T-helper 2 cell (primary cell): ENCODE data around the gene CDH23.
A peak's percentile ranks its signal among the peaks of the same experiment; 100 is the strongest.

ENCODE experiments used
- DNase-seq, 5 experiments: peaks; one replicate each; pipeline versions ENCODE4 v3.0.0 to v3.0.0-alpha.2; 2012 to 2022

The CDH23 gene

DNA sequence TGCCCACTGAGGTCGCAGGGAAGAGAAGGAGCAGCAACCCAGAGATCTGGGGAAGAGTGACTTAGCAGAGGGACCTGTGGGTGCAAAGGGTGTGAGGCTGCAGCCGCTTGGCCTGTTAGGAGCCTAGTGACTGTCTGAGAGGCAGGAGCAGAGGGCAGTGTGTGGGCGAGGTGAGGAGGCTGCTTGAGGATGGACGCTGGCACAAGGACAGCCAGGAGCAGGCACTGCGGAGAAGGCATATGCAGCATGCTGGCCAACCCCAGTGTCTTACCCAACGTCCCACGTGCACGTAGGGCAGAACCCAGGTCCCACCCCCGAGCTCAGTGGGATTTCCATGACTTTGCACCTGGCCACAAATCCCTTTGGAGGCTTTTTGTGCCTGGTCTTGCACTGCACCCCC lies 268.7 kb downstream of the CDH23 start:
- no peak for DNase-seq

DNA sequence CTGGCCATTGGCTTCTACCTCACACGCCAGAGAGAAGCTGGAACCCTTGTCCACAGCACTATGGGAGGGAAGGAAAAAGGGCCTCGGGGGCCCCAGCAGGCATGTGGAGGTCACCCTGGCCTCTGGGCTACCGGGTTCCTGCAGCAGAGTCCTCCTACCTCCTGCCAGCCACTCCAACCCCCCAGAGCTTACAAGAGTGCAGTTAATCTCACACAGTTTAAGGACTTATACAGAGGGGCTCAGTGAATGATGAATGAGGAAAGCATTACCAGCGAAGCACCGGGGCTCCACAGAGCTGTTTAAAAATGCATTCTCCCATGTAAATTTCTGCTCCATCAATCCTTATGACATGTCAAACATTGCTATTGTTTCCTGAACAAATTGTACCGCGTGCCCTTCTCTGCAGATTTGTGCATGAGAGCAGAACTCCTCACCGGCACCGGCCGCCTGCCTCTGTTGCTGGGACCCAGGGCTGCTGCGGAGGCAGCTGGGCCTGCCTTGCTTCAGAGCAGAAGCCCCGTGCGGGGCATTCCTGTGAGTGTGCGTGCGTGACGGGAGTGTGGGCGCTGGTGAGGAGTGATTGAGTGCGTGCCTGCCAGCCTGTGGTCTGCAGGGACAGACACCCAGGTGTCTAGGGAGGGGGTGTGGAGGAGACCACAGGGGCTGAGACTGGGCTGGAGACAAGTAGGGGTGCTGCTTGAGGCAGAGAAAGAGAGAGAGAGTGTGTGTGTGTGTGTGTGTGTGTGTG lies 270.1 kb downstream of the CDH23 start:
- DNase-seq = no peak

DNA sequence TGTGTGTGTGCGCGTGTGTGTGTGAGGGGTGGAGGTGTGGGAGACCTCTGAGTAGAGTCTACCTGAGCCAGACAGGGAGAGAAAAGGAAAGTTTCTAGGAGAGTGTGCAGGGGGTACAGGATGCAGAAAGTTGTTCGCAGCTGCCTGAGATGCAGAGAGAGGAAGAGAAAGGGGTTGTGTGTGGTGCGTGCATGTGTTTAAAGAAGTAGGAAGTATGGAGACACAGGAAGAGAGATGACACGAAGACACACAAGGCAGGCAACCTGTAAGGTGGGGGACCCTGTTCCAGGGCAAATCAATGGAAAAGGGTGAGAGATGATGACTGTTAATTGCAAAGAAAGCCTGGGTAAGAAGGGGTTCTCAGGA lies 270.6 kb downstream of the CDH23 start:
- peak in 1 of 5 experiments; percentile 5 for DNase-seq

DNA sequence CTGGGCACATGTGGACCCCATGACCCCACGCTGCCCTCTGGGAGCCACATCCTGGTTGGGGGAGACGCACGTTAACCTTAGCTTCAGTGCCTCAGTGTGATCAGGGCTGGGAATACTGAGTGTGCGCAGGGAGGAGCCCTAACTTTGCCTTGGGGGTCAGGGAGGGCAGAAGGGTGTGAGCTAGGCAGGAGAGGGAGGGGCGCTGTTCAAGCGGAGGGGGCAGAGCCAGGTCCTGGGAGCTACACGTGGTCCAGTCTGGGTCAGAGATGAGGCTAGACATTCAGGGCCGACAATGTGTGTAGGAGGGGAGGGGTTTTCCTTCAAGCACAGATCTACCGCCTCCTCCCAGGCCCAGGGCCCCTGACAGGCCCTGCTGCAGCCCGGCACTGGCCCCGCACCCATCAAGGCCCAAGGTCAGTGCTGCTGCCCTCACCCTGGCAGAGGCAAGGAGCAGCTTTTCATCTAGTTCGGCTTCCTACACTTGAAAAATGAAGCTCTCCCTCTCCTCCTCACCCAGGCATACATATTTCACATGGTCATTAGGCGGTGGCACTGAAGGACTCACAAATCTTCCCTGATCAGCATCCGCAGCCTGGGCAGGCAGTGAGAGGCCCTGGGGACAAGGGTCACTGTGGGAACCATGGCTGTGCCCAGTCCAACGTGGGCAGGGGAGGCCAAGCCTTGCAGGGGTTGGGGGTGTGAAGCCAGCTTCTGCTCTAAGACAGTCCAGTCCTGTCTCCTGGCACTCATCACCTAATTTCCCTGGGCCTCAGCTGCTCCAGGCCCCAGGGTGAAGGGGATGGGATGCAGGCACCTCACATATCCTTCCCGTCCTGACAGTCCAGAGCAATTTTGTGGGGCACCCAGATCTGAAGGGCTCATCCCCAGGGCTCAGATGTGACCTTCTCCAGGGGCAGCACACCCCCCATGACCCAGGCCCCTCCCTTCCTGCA lies 275.6 kb downstream of the CDH23 start:
- DNase-seq = no peak

DNA sequence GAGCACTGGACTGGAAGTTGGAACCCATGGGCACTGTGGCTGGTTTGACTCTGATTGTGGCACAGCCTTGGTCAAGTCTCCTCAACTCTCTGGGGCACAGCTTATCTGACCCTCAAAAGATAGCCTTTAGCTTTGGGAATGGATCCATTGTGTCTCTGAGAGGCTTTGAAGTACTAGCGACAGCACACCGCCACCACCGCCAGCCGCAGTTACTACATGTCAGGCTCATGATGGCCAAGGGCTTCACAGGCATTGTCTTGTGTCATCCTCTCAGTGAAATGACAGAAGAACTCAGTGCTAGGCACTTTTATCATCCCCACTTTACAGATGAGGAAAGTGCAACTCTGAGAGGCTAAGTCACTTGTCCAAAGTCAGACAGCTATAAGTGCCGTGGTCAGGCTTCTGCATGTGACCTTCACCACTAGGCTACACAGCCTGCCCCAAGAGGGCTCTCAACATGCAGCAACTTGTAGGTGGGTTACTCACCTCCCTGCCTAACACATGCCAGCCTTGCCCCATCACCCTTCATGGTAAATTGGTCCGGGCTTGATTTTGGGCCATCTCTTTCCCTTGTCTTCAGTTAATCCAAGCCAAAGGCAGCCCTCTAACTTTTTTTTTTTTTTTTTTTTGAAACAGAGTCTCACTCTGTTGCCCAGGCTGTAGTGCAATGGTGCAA lies 278.7 kb downstream of the CDH23 start:
- no peak for DNase-seq

DNA sequence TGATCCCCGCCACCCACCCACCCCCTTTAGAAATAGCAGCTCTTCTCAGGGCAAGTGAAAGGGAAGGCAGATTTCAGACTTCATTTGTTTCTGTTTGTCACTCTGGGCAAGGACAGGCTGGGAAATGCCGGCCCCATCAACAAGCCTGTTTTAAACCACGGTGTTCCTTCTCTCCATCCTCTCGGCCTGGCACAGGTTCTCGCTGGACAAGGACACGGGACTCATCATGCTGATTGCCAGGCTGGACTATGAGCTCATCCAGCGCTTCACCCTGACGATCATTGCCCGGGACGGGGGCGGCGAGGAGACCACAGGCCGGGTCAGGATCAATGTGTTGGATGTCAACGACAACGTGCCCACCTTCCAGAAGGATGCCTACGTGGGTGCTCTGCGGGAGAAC lies 280.5 kb downstream of the CDH23 start:
- DNase-seq = no peak

DNA sequence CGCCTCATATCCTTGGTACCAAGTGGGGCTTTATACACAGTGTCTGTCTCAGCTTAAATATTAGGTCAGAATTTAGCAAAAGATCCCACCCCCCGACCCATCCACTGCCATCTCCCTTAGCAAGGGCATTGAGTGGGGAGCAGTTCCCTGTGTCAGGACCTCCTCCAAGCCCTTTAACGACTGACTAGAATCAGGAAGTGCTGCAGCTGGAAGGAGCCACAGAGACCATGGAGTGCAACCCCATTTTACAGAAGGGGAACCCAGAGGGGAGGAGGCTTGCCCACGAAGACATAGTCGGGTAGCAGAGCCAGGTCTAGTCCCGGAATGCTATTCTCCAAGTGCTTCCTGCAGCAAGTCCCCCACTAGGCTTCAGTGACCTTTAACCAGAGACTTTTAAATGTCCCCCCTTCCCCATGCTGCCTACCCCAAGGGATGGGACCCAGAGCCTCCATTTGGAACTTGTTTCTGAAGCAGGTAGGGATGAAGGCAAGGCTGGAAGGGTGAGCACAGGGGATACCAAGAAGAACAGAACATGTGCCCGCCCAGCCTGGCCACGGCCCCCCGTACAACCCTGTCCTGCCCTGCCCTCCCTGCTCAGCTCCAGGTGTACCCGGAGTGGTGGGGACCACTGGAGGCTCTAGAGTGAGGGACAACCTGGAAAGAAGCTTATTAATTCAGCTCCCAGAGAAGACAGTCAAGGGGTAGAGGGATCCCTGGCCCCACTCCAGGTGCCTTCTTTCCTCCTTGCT lies 281.5 kb downstream of the CDH23 start:
- no peak for DNase-seq

DNA sequence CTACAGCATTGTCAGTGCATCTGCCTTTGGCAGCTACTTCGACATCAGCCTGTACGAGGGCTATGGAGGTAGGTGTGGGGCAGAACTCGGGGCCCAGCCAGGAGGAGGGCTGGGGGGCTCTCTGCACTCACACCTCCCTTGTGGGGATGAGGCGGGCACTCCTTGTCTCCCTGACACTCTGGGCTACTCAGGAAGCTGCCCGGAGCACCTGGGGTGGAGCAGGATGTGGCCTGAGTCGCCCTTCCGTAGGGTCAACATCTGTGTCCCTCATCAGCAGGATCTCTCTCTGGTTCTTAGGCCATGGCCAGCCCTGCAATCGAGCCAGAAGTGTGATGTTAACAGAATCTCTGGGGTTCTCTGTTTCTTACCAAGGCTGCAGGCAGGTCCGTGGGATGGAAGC lies 282.7 kb downstream of the CDH23 start:
- DNase-seq = no peak

DNA sequence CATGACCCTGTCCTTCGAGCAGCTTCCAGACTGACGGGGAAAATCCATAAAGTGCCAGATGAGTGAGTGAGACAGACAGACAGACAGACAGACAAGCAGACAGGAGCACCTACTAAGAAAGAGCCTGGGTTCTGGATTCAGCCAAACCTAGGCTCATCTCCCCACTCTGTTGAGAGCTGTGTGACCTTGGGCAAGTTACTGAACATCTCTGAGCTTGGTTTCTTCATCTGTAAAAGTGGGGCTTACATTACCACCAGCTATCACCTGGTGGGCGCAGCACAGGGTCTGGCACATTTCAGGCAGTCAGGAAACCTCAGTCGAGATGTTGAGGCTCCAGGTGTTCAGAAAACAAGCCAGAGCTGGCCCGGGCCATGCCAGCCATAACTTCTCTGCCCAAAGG lies 285.3 kb downstream of the CDH23 start:
- DNase-seq = no peak

DNA sequence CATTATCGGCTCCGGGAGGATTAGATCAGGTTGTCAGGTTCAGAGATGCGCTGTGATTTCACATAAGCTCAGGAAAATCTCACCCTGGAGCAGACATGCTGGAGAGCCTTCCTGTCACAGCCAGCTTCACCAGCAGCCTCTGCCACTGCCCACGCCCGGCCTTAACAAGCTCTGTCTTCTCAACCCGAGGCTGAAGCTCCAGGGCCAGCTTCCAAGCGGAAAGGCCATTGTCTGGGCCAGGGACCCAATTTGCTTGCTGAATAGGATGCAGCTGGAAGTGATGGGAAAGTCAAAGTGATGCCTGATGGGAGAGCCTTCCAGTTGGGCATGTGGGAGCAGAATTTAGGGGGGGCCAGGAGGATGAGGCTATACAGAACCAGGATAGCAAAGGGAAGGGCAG lies 286.6 kb downstream of the CDH23 start:
- no peak for DNase-seq

DNA sequence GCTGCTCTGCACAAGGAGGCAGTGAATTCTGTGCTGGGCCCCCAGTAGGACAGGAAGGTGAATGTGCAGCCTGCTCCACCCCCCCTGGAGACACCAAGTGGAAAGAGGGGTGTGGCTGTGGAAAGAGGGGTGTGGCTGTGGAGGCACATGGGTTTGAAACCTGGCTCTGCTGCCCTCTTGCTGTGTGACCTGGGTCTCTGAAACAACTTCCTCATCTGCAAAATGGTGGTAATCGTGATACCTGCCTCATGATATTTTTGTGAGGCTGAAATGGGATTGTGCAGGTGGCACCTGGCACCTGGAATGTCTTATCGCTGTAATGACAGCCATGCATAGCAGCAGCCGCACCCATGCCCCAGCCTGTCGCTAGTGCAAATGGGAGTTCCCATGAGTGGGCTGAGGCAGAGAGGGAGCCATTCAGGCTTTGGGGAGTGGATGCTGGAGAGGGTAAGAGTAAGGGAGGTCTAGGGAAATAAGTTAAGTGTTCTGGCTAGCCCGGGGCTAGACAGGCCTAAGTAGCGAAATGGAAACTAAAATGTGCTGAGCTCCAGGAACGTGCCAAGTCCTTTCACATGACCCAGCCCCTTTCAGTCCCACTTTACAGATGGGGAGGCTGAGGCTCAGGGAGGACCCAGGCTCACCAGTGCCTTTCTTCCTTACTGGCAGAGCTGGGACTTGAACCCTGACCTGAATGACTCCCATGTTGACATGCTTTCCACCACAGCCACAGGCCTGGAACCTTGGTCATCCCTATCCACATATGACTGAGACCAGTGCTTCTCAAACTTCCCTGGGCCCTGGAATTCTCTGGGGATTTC lies 287.8 kb downstream of the CDH23 start:
- DNase-seq = no peak

DNA sequence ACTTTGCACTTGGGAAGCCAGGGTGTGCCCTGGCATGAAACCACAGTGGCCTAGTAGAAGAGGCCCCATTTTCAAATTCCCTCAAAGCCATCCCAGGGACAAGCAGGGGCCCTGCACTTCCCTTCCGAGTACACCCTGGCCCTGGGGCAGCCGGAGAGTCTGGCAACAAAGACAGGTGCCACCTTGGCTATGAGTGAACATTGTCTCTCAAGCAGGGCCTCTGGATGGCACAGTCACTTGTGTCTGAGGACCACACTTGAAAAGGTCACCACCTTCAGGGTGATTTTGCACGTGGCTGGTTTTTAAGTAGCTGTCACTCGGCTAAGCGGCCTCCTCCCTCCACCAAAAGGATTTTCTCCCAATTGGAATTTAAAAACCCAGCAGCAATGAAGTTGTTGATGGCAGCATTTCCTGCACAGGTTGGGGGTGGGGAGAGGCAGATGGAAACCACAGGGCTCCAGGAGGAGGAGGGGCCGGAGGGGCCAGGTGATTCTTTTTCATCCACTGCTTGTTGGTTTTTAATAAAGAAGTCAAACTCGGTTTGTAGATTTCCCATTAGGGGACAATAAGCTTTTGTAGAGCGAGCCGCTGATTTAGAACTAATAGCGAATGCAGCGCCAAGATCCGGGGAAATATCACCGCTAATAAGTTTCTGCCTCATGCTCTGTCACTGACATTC lies 289.0 kb downstream of the CDH23 start:
- DNase-seq = no peak

DNA sequence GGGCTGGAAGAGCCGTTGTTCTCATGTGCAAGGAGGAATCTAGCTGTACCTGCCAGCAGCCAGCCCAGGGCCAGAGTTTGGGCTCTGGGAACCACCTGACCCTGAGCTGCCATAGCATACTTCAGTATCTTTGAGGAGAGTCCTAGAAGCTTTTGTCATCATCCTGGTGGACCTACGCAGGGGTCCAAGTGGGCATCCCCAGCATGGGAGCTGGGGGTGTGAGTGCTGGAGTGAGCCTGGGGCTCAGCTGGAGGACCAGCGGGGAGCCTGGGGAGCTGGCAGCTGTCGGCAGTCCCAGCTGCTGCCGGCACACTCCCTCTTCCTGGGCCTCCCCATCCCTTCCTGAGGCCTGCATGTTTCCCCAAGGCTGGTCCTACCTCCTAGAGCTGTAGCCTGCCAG lies 290.4 kb downstream of the CDH23 start:
- no peak for DNase-seq

DNA sequence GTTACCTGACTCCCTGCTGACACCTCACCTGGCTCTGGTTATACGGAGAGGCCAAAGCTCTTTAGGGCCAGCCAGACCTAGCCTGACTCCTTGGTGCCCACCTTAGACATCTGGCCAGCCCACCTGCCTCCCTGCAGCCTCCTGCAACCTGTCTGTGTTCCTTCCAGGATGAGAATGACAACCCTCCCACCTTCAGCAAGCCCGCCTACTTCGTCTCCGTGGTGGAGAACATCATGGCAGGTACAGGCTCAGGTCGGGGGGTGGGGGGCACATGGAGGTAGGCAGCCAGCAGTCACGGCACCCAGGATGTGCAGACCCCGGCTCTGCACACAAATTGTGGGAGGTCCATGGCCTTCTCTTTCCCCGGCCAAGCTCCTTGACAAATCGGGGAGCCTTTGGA lies 290.8 kb downstream of the CDH23 start:
- no peak for DNase-seq

DNA sequence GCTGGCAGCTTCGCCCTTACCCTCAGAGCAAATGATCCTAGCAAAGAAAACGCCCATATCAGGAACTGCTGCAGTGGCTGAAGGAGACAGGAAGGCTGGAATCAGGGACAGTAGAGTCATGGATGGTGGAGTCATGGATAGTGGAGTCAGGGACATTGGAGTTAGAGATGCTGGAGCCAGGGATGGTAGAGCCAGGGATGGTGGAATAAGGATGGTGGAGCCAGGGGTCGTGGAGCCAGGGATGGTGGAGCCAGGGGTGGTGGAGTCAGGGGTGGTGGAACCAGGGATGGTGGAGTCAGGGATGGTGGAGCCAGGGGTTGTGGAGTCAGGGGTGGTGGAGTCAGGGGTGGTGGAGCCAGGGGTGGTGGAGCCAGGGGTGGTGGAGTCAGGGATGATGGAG lies 291.5 kb downstream of the CDH23 start:
- DNase-seq = no peak

DNA sequence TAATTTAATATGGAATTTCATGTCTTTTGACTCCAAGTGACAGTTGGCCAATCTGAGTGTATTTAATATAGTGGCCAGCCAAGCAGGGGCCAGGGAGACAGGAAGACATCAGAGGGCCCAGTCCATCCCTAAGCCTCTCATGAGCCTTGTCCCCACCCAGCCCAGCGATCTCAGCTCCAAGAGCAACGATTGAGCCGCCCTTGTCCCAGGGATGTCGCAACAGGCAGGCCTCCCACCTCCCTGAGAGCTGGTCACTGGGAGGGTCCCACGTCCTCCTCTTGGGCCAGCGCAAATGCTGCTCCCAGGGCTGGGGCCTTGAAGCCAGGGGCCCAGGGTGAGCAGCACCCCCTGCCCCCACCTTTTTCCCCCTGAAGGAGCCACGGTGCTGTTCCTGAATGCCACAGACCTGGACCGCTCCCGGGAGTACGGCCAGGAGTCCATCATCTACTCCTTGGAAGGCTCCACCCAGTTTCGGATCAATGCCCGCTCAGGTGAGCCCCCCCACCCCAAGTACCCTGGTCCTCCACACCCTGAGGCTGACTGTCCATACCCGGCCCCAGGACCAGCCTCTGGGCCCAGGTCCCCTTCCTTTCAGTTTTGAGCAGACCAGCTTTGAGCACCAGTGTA lies 293.5 kb downstream of the CDH23 start:
- DNase-seq = no peak

DNA sequence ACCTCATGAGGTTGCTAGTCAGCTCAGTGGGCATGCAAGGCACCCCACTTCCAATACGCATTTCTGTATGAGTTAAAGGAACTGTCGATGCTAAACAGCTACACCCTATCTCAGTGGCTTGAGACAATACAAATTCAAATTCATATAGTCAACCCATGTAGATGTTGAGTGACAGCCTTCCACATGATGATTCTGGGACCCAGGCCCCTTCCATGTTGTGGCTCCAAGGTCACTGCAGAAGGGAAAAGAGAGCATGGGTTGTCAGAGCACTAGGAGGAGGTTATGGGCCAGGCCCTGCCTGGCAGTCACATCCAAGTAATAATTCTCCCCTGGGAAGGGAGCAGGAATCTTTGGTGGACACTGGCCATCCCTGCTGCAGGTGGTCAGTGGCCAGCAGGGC lies 294.7 kb downstream of the CDH23 start:
- DNase-seq = no peak

DNA sequence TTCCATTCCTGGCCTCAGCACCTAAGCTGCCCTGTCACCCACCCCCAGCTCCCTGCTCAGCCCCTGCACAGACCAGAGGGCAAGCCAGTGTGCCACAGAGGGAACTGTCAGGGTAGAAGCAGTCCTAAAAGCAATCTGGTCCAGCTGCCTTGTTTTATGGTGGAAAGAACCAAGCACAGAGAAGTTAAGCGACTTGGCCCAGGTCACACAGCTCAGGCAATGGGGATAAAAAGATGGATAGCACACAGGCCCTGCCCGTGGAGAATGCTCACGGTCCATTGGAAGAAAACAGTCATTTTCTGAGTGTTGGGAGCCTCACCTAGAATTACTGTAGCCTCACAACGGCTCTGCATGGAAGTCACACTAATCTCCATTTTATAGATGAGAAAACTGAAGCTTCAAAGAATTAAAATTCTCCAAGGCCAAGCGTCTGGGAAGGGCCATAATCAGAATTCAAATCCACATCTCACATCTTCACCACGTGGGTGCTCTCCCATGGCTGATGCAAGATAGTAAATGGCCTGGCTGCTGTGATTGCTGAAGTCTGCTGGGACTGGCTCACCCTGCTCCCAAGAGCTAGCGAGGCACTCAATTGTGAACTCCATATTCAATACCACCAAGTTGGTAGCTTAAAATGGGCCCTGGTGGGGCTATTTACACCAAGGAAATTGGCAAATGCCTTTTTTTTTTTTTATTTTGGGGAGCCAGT lies 296.0 kb downstream of the CDH23 start:
- DNase-seq = no peak

DNA sequence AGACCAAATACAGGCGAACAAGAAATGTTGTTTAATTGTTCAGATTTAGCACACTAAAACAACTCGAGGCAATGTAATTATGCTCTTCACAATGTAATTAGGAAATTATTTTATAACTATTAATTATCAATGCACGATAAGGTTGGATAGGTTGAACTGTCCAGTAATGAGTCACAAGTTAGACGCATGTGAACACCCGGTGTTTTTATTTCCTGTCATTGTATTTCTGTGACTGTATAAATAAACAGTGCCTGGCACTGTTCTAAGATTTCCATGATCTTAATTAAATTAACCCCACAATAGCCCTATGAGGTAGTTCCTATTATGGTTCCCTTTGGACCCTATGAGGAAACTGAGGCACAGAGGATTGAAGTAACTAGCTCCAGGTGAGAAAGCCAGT lies 296.7 kb downstream of the CDH23 start:
- DNase-seq = no peak

DNA sequence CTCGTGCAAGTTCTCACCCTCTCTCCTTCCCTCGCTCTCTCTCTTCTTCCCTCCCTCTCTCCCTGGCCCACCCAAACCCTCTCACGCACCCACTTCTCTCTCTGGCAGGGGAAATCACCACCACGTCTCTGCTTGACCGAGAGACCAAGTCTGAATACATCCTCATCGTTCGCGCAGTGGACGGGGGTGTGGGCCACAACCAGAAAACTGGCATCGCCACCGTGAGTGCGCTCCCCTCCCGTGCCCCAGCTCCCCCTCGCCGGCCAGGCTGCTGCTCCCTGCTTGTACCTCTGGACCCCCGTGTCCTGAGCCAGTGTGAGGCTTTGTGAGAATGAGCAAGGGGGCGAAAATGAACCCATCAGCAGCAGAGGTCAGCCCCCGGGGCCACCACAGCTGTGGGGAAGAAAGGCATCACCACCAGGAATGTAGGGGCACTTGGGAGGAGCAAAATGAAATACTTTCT lies 297.4 kb downstream of the CDH23 start:
- DNase-seq = no peak
